HepG2 (cell line): ENCODE data around the gene CHCHD1. TPM values are rescaled to one million over a fixed set of nuclear protein-coding genes. Genes with fewer than 3 reads are reported as not detected.

Experiments used
- ATAC-seq: fragments of 200-7000 bp; cut with Tn5 transposase; 3 replicates; pipeline ENCODE4 v1.9.1; 2020; ENCODE audit warnings: mild to moderate bottlenecking, moderate library complexity
- BruUV-seq: library from RNA; stranded (reverse); fragments of 400-500 nt; replicated peaks from 2 replicates; lab custom pipeline; 2021; lab: Mats Ljungman, UMichigan
- CTCF ChIA-PET: fragments of 300-600 bp; formaldehyde crosslinking; extraction: SDS; loops from one replicate; lab custom pipeline; 2021; ENCODE audit warnings: low total read pairs, inconsistent platforms, low intra/inter-chr PET ratio; lab: Yijun Ruan, JAX
- POLR2A ChIA-PET: fragments of 350-600 bp; sonication (Branson Sonifier 250); formaldehyde crosslinking; loops from one replicate; lab custom pipeline; 2020; ENCODE audit warnings: antibody characterized with exemption, inconsistent platforms; lab: Yijun Ruan, JAX
- DNase-seq: peaks from one replicate; pipeline ENCODE4 v3.0.0-alpha.2; 2015; ENCODE audit warnings: low spot score
- FAIRE-seq: peaks from 3 replicates; lab custom pipeline; 2011; peaks lifted over from hg19 to GRCh38; lab: Jason Lieb, UNC
- H2AFZ ChIP-seq: one replicate; pipeline ENCODE4 v1.6.1; 2011; ENCODE audit warnings: low read length, inconsistent platforms
- H3K27ac ChIP-seq: fragments of 300-600 bp; 3 replicates; pipeline ENCODE4 v1.8.0; 2011; ENCODE audit warnings: mixed run types, mild to moderate bottlenecking, mixed read lengths, low read length, inconsistent platforms; ENCODE audit not compliant: insufficient read depth; ENCODE audit errors: extremely low read length
- H3K27me3 ChIP-seq, 2 experiments: fragments of 200-600 bp in 1 of 2; 2 replicates in 1 of 2; 3 replicates in 1 of 2; pipeline versions ENCODE4 v1.6.0 to v1.8.0; 2011; ENCODE audit warnings: low read length in 2 of 2, mild to moderate bottlenecking in 2 of 2, moderate library complexity in 2 of 2, inconsistent platforms in 1 of 2; ENCODE audit not compliant: insufficient read depth in 2 of 2, control insufficient read depth in 1 of 2
- H3K36me3 ChIP-seq, 2 experiments: fragments of 200-600 bp in 1 of 2; replicated peaks in 1 of 2; 2 replicates in 1 of 2; 3 replicates in 1 of 2; pipeline versions ENCODE4 v1.5.1 to v1.8.0; 2011; ENCODE audit warnings: low read length in 2 of 2, inconsistent platforms in 1 of 2; ENCODE audit not compliant: insufficient read depth in 2 of 2, control insufficient read depth in 1 of 2
- H3K4me1 ChIP-seq: 2 replicates; pipeline ENCODE4 v1.5.1; 2012; ENCODE audit warnings: low read length, inconsistent platforms; ENCODE audit not compliant: insufficient read depth
- H3K4me2 ChIP-seq: 2 replicates; pipeline ENCODE4 v1.6.0; 2011; ENCODE audit warnings: low read depth, low read length, inconsistent platforms
- H3K4me3 ChIP-seq, 3 experiments: fragments of 200-600 bp in 1 of 3; sonication (generic), shearing (Covaris generic) in 1 of 3; replicated peaks in 1 of 3; 2 replicates each; pipeline ENCODE4 v1.5.1; 2011 to 2016; ENCODE audit warnings: low read length in 3 of 3, inconsistent platforms in 2 of 3, low read depth in 2 of 3, mild to moderate bottlenecking in 2 of 3, control low read depth in 1 of 3, mixed read lengths in 1 of 3; ENCODE audit not compliant: insufficient read depth in 1 of 3
- H3K79me2 ChIP-seq: one replicate; pipeline ENCODE4 v1.6.1; 2011; ENCODE audit warnings: low read length, inconsistent platforms; ENCODE audit not compliant: insufficient read depth
- H3K9ac ChIP-seq: 2 replicates; pipeline ENCODE4 v1.6.0; 2011; ENCODE audit warnings: mild to moderate bottlenecking, low read depth, low read length, inconsistent platforms; ENCODE audit not compliant: insufficient read depth
- H3K9me3 ChIP-seq: 2 replicates; pipeline ENCODE4 v1.5.1; 2012; ENCODE audit warnings: mild to moderate bottlenecking, low read length
- H4K20me1 ChIP-seq: 2 replicates; pipeline ENCODE4 v1.6.0; 2011; ENCODE audit warnings: inconsistent platforms, mild to moderate bottlenecking, low read length, moderate library complexity; ENCODE audit not compliant: insufficient read depth
- GATA4 ChIP-seq: sonication (generic); IDR thresholded peaks from 2 replicates; pipeline ENCODE4 v1.6.1; 2016; ENCODE audit warnings: antibody characterized with exemption, low read depth, borderline replicate concordance
- MLLT10 ChIP-seq: sonication (generic); formaldehyde crosslinking; IDR thresholded peaks from 2 replicates; pipeline ENCODE4 v1.4.0; 2020; ENCODE audit warnings: missing genetic modification reagents
- NFE2 ChIP-seq: sonication (generic); formaldehyde crosslinking; IDR thresholded peaks from 2 replicates; pipeline ENCODE4 v1.4.0; 2020; ENCODE audit warnings: missing genetic modification reagents
- NR1H2 ChIP-seq: sonication (generic); formaldehyde crosslinking; IDR thresholded peaks from 2 replicates; pipeline ENCODE4 v1.8.1; 2022; ENCODE audit warnings: low read depth, missing genetic modification reagents, borderline replicate concordance
- RBAK ChIP-seq: sonication (generic); formaldehyde crosslinking; IDR thresholded peaks from 2 replicates; pipeline ENCODE4 v1.5.1; 2020; ENCODE audit warnings: mild to moderate bottlenecking, missing genetic modification reagents
- SMAD1 ChIP-seq: sonication (generic); formaldehyde crosslinking; IDR thresholded peaks from 2 replicates; pipeline ENCODE4 v1.4.0; 2020; ENCODE audit warnings: missing genetic modification reagents, low read depth, mild to moderate bottlenecking, borderline replicate concordance
- ZNF263 ChIP-seq: sonication (generic); formaldehyde crosslinking; IDR thresholded peaks from 2 replicates; pipeline ENCODE4 v1.4.0; 2020; ENCODE audit warnings: missing genetic modification reagents
- ZNF3 ChIP-seq: IDR thresholded peaks from 2 replicates; pipeline ENCODE4 v1.7.0; 2017; ENCODE audit warnings: inconsistent platforms
- ZNF775 ChIP-seq: sonication (generic); formaldehyde crosslinking; IDR thresholded peaks from 2 replicates; pipeline ENCODE4 v1.4.0; 2020; ENCODE audit warnings: missing genetic modification reagents, mild to moderate bottlenecking, moderate library complexity, borderline replicate concordance
- ZZZ3 ChIP-seq: sonication (generic); formaldehyde crosslinking; IDR thresholded peaks from 2 replicates; pipeline ENCODE4 v1.4.0; 2020; ENCODE audit warnings: missing genetic modification reagents, mild to moderate bottlenecking, borderline replicate concordance
- in situ Hi-C: cut with HindIII; loops from 2 replicates; pipeline ENCODE4 v1.10.0; 2017; ENCODE audit warnings: low pct_unique_long_range_greater_than_20kb; ENCODE audit not compliant: extremely low pct_ligation_motif_present
- intact Hi-C: fragments of 100-400 bp; cut with micrococcal nuclease; formaldehyde crosslinking; loops from one replicate; pipeline ENCODE4 v1.10.0; 2022; ENCODE audit not compliant: unreplicated experiment
- polyA plus RNA-seq, 8 experiments: library from polyadenylated mRNA; depleted of rRNA in 3 of 8; stranded (reverse) in 7 of 8; unstranded in 1 of 8; fragments of >200 nt; fragmentation: Illumina TruSeq in 4 of 8; extraction: Trizol in 4 of 8; gene quantifications; 2 replicates each; pipeline versions ENCODE4 v1.2.1 to v1.2.3, GENCODE V29; 2011 to 2016; ENCODE audit warnings: low read depth in 4 of 8, missing spikeins in 1 of 8, mixed read lengths in 1 of 8; ENCODE audit not compliant: insufficient read depth in 1 of 8
- total RNA-seq, 5 experiments: library from RNA; depleted of rRNA; stranded (reverse); fragments of >200 nt; fragmentation: Illumina TruSeq; extraction: Trizol; gene quantifications; 2 replicates each; pipeline ENCODE4 v1.2.3, GENCODE V29; 2016; ENCODE audit warnings: low read depth in 1 of 5
- TF ChIP-seq, protein P1 (sequence below): sonication (generic); formaldehyde crosslinking; IDR thresholded peaks from 2 replicates; pipeline ENCODE4 v1.5.0; 2020; ENCODE audit warnings: mild to moderate bottlenecking, missing genetic modification reagents

The CHCHD1 gene
- total and polyA plus RNA-seq, 2 of the 13 experiments (the other 11 are each of a cell fraction or from before 2014, with no cell fraction given) = 36.9 to 71.2 TPM

DNA sequence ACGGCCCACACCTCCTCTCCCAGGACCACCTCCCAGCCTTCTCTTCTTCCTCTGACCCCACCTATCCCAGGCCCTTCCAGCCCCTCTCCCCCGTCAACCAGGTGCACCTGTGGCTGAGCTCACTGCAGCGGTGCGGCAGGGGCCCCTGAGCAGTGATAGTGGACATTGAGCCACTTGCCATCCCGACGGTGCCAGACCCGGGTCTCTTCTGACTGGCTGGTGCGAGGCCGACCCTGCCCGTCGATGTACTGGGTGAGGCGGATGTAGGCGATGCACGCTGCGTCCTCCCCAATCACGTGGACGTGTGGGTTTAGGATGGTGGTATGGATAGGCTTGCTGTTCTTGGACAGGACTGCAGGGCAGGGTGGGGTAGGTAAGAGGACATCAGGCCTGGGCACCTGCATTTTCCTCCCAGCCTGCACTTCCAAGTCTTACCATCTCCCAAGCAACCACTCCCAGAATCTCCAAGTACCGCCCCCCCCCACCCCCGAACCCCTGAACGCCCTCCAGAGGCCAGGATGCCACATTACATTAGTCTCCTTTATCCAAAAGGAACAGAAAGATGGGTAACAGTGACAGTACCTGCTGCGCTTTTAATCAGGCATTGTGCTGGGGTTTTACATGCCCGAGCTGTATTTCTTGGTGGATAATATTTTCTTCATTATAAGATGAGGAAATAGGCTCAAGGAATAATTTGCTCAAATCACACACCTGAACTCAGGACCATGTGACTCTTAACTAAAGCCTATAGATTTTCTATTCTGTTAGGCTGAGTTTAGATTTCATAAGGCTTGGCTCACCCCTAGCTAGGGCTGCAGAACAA lies 33.3 kb downstream of the CHCHD1 start (continued):
- no peak for TF ChIP-seq ZNF263 (CRISPR knock-in tag)
- TF ChIP-seq, all 625 proteins: peak for 3

DNA sequence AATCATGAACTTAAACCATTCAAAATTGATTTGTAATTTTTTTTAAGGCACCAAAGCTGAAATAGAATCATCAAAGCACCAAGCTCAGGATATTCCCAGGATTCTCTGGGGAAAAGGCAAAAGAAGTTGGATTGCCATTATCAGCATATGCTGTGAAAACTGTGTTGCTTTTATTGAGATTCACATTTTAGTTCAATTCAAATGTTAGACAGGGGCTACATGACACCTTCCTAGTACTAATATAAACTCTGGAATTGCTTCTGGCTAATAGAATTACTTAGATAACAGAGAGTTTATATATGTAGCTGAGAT lies 33.8 kb downstream of the CHCHD1 start:
- Histone ChIP-seq H3K79me2 (no peaks in the 10 kb centered on the region), H3K9me3 (no peaks in the 10 kb centered on the region), H3K4me3 (no peak overlapping the region), H3K4me2 (no peak overlapping the region), H3K36me3 (peaks cover 0 to 21% of the 10 kb centered on the region in 2 experiments), H3K27me3 (no peaks in the 10 kb centered on the region; a peak in 1 of 5 replicates), H3K27ac (no peak overlapping the region), H3K9ac (no peak overlapping the region), H4K20me1 (no peaks in the 10 kb centered on the region), H2AFZ (no peak overlapping the region), H3K4me1 (peaks cover under 1% of the 10 kb centered on the region; the same call in 1 of the 2 replicates)
- CTCF ChIA-PET = no interaction called here
- FAIRE-seq (no peak), ATAC-seq (no peak), DNase-seq (no peak)
- TF ChIP-seq, protein P1, sequence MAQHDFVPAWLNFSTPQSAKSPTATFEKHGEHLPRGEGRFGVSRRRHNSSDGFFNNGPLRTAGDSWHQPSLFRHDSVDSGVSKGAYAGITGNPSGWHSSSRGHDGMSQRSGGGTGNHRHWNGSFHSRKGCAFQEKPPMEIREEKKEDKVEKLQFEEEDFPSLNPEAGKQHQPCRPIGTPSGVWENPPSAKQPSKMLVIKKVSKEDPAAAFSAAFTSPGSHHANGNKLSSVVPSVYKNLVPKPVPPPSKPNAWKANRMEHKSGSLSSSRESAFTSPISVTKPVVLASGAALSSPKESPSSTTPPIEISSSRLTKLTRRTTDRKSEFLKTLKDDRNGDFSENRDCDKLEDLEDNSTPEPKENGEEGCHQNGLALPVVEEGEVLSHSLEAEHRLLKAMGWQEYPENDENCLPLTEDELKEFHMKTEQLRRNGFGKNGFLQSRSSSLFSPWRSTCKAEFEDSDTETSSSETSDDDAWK = no peak
- no peak for TF ChIP-seq GATA4
- TF ChIP-seq MLLT10 (CRISPR knock-in tag) = no peak
- no peak for TF ChIP-seq RBAK (CRISPR knock-in tag)
- TF ChIP-seq NR1H2 (CRISPR knock-in tag) = no peak
- no peak for TF ChIP-seq SMAD1 (CRISPR knock-in tag)
- no peak for TF ChIP-seq NFE2
- no peak for TF ChIP-seq ZNF3 (CRISPR knock-in tag)
- TF ChIP-seq ZNF775 (CRISPR knock-in tag) = no peak
- TF ChIP-seq ZZZ3 = no peak
- BruUV-seq = no TSS peak
- intact Hi-C loops = no loop called here
- POLR2A ChIA-PET = interaction anchor here (1.1 kb wide), 1 partner anchor 25 kb away, joined by 3 read pairs; no protein-coding TSS in a partner anchor
- in situ Hi-C loops = no loop called here
